Colonic mucosa (tissue), 4 donors: ENCODE measurements around the gene SOBP. TPM values are rescaled to one million over a fixed set of nuclear protein-coding genes. Genes with fewer than 3 reads are reported as not detected.
A peak's percentile ranks its signal among the peaks of the same experiment; 100 is the strongest.

Source experiments
- DNase-seq: peaks from one replicate; pipeline ENCODE4 v3.0.0-alpha.2; 2020
- H3K27ac ChIP-seq: fragments of 200-600 bp; one replicate; pipeline ENCODE4 v1.8.0; 2021
- H3K27me3 ChIP-seq: fragments of 200-600 bp; one replicate; pipeline ENCODE4 v1.8.0; 2021
- H3K36me3 ChIP-seq: fragments of 200-600 bp; one replicate; pipeline ENCODE4 v1.8.0; 2021
- H3K4me1 ChIP-seq: fragments of 200-600 bp; one replicate; pipeline ENCODE4 v1.8.0; 2021; ENCODE audit warnings: mild to moderate bottlenecking
- H3K4me3 ChIP-seq: fragments of 200-600 bp; one replicate; pipeline ENCODE4 v1.8.0; 2021
- H3K9ac ChIP-seq, 2 donors: one replicate each; pipeline ENCODE4 v1.7.0; 2013; ENCODE audit warnings: control low read depth in 2 of 2, low read depth in 2 of 2, low read length in 2 of 2
- H3K9me3 ChIP-seq: fragments of 200-600 bp; one replicate; pipeline ENCODE4 v1.8.0; 2021
- CTCF ChIP-seq: fragments of 200-600 bp; IDR thresholded peaks from one replicate; pipeline ENCODE4 v1.8.0; 2022; ENCODE audit warnings: antibody characterized with exemption, mild to moderate bottlenecking
- intact Hi-C: fragments of 100-400 bp; cut with DNase I; formaldehyde crosslinking; loops from one replicate; pipeline ENCODE4 v1.14.1; 2022
- total RNA-seq, 2 donors: library from RNA; stranded (reverse); fragmentation: NEBNext Ultra II Directional in 1 of 2; extraction: Animal tissue kit (Norgen Biotek cat#: 25700) in 1 of 2; gene quantifications; one replicate each; pipeline ENCODE4 v1.2.1, GENCODE V29; 2021
- donor health status: healthy.
- donor health status: DM: no; HTN: no; CAD: no.
- donor health status: DM: no; HTN: no; CAD: no.

The SOBP gene
- total RNA-seq, 2 donors from 2014 or later, result 0.67 to 3.4 TPM

GRCh38 chr6:107670792-107671199, 180.9 kb downstream of the SOBP start:
- intact Hi-C loops, result loop anchor here (10.0 kb wide), 1 partner anchor 356 kb away; no protein-coding TSS in a partner anchor
- H3K27ac ChIP-seq, result no peak overlapping the region
- H3K4me3 ChIP-seq, result no peak overlapping the region
- peak; percentile 42 for DNase-seq
- no peaks in the 10 kb centered on the region for H3K4me1 ChIP-seq
- no peaks in the 10 kb centered on the region for H3K36me3 ChIP-seq
- no peak for TF ChIP-seq CTCF
- H3K27me3 ChIP-seq, result no peaks in the 10 kb centered on the region
- H3K9ac ChIP-seq, result no peak overlapping the region
- no peaks in the 10 kb centered on the region for H3K9me3 ChIP-seq

- intact Hi-C loops, result loop anchor here (10.0 kb wide), 1 partner anchor 358 kb away; no protein-coding TSS in a partner anchor
- no peak for DNase-seq
Observed at GRCh38 chr6:107673076-107673494, 183.2 kb downstream of the SOBP start.

GRCh38 chr6:107674995-107675738, 185.2 kb downstream of the SOBP start:
- no peaks in the 10 kb centered on the region for H3K36me3 ChIP-seq
- H3K27ac ChIP-seq, result no peak overlapping the region
- no peak overlapping the region for H3K4me3 ChIP-seq
- H3K9ac ChIP-seq, result peak overlapping the region in 1 of 2 donors; percentile 53
- intact Hi-C loops, result loop anchor here (5.0 to 10.0 kb wide), 2 partner anchors 172 to 360 kb away; no protein-coding TSS in a partner anchor
- no peaks in the 10 kb centered on the region for H3K4me1 ChIP-seq
- no peaks in the 10 kb centered on the region for H3K9me3 ChIP-seq
- peak; percentile 81 for TF ChIP-seq CTCF
- DNase-seq, result peak; percentile 85
- no peaks in the 10 kb centered on the region for H3K27me3 ChIP-seq

More at GRCh38 chr6:107673076-107673494, 183.2 kb downstream of the SOBP start:
- H3K9me3 ChIP-seq, result no peaks in the 10 kb centered on the region
- no peak overlapping the region for H3K27ac ChIP-seq
- H3K4me3 ChIP-seq, result no peak overlapping the region
- H3K27me3 ChIP-seq, result no peaks in the 10 kb centered on the region
- no peak overlapping the region for H3K9ac ChIP-seq
- no peak for TF ChIP-seq CTCF
- no peaks in the 10 kb centered on the region for H3K4me1 ChIP-seq
- H3K36me3 ChIP-seq, result no peaks in the 10 kb centered on the region

- Histone ChIP-seq H3K9me3 (no peaks in the 10 kb centered on the region), H3K27me3 (no peaks in the 10 kb centered on the region), H3K4me1 (no peaks in the 10 kb centered on the region), H3K27ac (no peak overlapping the region), H3K4me3 (no peak overlapping the region), H3K36me3 (no peaks in the 10 kb centered on the region), H3K9ac (no peak overlapping the region)
- DNase-seq, result no peak
- TF ChIP-seq CTCF, result no peak
- intact Hi-C loops, result loop anchor here (5.0 to 10.0 kb wide), 2 partner anchors 171 to 361 kb away; no protein-coding TSS in a partner anchor
Observed at GRCh38 chr6:107676042-107676441, 186.1 kb downstream of the SOBP start.

- Histone ChIP-seq H3K36me3 (no peaks in the 10 kb centered on the region), H3K27ac (no peak overlapping the region), H3K27me3 (no peaks in the 10 kb centered on the region), H3K9ac (no peak overlapping the region), H3K4me3 (no peak overlapping the region), H3K9me3 (no peaks in the 10 kb centered on the region), H3K4me1 (no peaks in the 10 kb centered on the region)
- intact Hi-C loops, result loop anchor here (5.0 to 10.0 kb wide), 2 partner anchors 170 to 363 kb away; no protein-coding TSS in a partner anchor
- DNase-seq, result no peak
- TF ChIP-seq CTCF, result no peak
Observed at GRCh38 chr6:107677399-107677798, 187.5 kb downstream of the SOBP start.
